ENCODE data around the gene ZMYM4. TPM values are rescaled to one million over a fixed set of nuclear protein-coding genes. Genes with fewer than 3 reads are reported as not detected.

The ZMYM4 gene
- total RNA-seq, 1 experiment from 2014 or later: 60.3 TPM

GRCh38 chr1:35301674-35302392, 33.3 kb downstream of the ZMYM4 start (continued):
- TF ChIP-seq, protein P1, sequence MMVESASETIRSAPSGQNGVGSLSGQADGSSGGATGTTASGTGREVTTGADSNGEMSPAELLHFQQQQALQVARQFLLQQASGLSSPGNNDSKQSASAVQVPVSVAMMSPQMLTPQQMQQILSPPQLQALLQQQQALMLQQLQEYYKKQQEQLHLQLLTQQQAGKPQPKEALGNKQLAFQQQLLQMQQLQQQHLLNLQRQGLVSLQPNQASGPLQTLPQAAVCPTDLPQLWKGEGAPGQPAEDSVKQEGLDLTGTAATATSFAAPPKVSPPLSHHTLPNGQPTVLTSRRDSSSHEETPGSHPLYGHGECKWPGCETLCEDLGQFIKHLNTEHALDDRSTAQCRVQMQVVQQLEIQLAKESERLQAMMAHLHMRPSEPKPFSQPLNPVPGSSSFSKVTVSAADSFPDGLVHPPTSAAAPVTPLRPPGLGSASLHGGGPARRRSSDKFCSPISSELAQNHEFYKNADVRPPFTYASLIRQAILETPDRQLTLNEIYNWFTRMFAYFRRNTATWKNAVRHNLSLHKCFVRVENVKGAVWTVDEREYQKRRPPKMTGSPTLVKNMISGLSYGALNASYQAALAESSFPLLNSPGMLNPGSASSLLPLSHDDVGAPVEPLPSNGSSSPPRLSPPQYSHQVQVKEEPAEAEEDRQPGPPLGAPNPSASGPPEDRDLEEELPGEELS (CRISPR knock-in tag; IDR thresholded peaks at IDR 0.05): no peak

DNA sequence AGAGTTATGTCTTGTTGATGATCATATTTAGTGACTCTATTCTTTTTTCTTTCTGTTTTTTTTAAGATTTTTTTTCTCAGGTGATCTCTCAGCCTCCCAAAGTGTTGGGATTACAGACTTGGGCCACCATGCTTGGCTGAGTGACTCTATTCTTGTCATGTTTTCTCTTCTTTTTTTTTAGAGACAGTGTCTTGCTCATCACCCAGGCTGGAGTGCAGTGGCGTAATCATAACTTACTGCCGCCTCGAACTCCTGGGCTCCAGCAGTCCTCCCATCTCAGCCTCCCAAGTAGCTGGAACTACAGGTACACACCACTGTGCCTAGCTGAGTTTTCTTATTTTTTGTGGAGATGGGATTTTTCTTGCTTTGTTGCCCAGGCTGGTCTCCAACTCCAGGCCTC, 36.9 kb downstream of the ZMYM4 start:
- no peak for ATAC-seq
- ChIA-PET POLR2A (no interaction called here), CTCF (no interaction called here)
- Mint-ChIP-seq H3K9me3 (no peaks in the 10 kb centered on the region), H3K36me3 (peaks cover 7% of the 10 kb centered on the region), H3K4me3 (no peak overlapping the region), H3K4me1 (no peaks in the 10 kb centered on the region), H3K27me3 (ENCODE audit: low read depth) (no peaks in the 10 kb centered on the region), H3K27ac (0 out of 2 replicates have a peak overlapping the region, but pooled peaks have one; percentile 7)
- no peak for DNase-seq (ENCODE audit: low spot score)
- no peak for TF ChIP-seq NR1H2 (CRISPR knock-in tag; IDR thresholded peaks at IDR 0.05)
- TF ChIP-seq TP53 (CRISPR knock-in tag; IDR thresholded peaks at IDR 0.05): no peak
- TF ChIP-seq ZNF532 (CRISPR knock-in tag; IDR thresholded peaks at IDR 0.05; ENCODE audit: borderline replicate concordance): no peak
- no peak for TF ChIP-seq MXD4 (CRISPR knock-in tag; IDR thresholded peaks at IDR 0.05; ENCODE audit: borderline replicate concordance)
- TF ChIP-seq EMX1 (CRISPR knock-in tag; IDR thresholded peaks at IDR 0.05): no peak
- no peak for TF ChIP-seq ZNF396 (CRISPR knock-in tag; IDR thresholded peaks at IDR 0.05; ENCODE audit: borderline replicate concordance)
- TF ChIP-seq ARID4B (CRISPR knock-in tag; IDR thresholded peaks at IDR 0.05; ENCODE audit: borderline replicate concordance): no peak
- no peak for TF ChIP-seq ZBTB43 (CRISPR knock-in tag; IDR thresholded peaks at IDR 0.05)
- no peak for TF ChIP-seq SMAD4 (CRISPR knock-in tag; IDR thresholded peaks at IDR 0.05)
- TF ChIP-seq, protein P2, sequence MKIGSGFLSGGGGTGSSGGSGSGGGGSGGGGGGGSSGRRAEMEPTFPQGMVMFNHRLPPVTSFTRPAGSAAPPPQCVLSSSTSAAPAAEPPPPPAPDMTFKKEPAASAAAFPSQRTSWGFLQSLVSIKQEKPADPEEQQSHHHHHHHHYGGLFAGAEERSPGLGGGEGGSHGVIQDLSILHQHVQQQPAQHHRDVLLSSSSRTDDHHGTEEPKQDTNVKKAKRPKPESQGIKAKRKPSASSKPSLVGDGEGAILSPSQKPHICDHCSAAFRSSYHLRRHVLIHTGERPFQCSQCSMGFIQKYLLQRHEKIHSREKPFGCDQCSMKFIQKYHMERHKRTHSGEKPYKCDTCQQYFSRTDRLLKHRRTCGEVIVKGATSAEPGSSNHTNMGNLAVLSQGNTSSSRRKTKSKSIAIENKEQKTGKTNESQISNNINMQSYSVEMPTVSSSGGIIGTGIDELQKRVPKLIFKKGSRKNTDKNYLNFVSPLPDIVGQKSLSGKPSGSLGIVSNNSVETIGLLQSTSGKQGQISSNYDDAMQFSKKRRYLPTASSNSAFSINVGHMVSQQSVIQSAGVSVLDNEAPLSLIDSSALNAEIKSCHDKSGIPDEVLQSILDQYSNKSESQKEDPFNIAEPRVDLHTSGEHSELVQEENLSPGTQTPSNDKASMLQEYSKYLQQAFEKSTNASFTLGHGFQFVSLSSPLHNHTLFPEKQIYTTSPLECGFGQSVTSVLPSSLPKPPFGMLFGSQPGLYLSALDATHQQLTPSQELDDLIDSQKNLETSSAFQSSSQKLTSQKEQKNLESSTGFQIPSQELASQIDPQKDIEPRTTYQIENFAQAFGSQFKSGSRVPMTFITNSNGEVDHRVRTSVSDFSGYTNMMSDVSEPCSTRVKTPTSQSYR (CRISPR knock-in tag; IDR thresholded peaks at IDR 0.05): no peak

All from WTC11 (cell line).